GF-D8 (cell line): ENCODE results near the gene CDK5R1.

ENCODE experiments used
- DNase-seq: peaks from one replicate; lab custom pipeline; 2025; lab: John Stamatoyannopoulos, UW

The CDK5R1 gene

GRCh38 chr17:32493571-32493970, 6.8 kb downstream of the CDK5R1 start:
- DNase-seq, result no peak

- DNase-seq, result no peak
These were observed 7.3 kb downstream of the CDK5R1 start for GRCh38 chr17:32493976-32494513.

GRCh38 chr17:32494621-32495358, 8.0 kb downstream of the CDK5R1 start:
- no peak for DNase-seq

- no peak for DNase-seq
These were observed 8.8 kb downstream of the CDK5R1 start for GRCh38 chr17:32495359-32496231.

- no peak for DNase-seq
These were observed 9.7 kb downstream of the CDK5R1 start for GRCh38 chr17:32496395-32497073.

- DNase-seq, result no peak
These were observed 10.8 kb downstream of the CDK5R1 start for GRCh38 chr17:32497431-32498205.

- DNase-seq, result no peak
These were observed 11.6 kb downstream of the CDK5R1 start for GRCh38 chr17:32498391-32498790.

- DNase-seq, result no peak
These were observed 15.2 kb downstream of the CDK5R1 start for GRCh38 chr17:32502013-32502412.

- no peak for DNase-seq
These were observed 15.9 kb downstream of the CDK5R1 start for GRCh38 chr17:32502710-32503109.

GRCh38 chr17:32503251-32504165, 16.7 kb downstream of the CDK5R1 start:
- DNase-seq, result peak; percentile 5

- no peak for DNase-seq
These were observed 17.6 kb downstream of the CDK5R1 start for GRCh38 chr17:32504166-32504990.

- no peak for DNase-seq
These were observed 22.1 kb downstream of the CDK5R1 start for GRCh38 chr17:32508926-32509325.

GRCh38 chr17:32510466-32510865, 23.7 kb downstream of the CDK5R1 start:
- DNase-seq, result no peak

- DNase-seq, result no peak
These were observed 25.5 kb downstream of the CDK5R1 start for GRCh38 chr17:32512328-32512727.

- DNase-seq, result no peak
These were observed 26.8 kb downstream of the CDK5R1 start for GRCh38 chr17:32513579-32513978.

- no peak for DNase-seq
These were observed 27.8 kb downstream of the CDK5R1 start for GRCh38 chr17:32514606-32515005.

GRCh38 chr17:32515677-32516383, 29.0 kb downstream of the CDK5R1 start:
- no peak for DNase-seq

- DNase-seq, result no peak
These were observed 29.7 kb downstream of the CDK5R1 start for GRCh38 chr17:32516450-32516849.
